ENCODE data around the gene PPP6R1. TPM values are rescaled to one million over a fixed set of nuclear protein-coding genes. Genes with fewer than 3 reads are reported as not detected.
A peak's percentile ranks its signal among the peaks of the same experiment; 100 is the strongest.

The PPP6R1 gene
- total RNA-seq, 1 donor from 2014 or later, result 63.0 TPM

GRCh38 chr19:55304980-55305379, 46.2 kb upstream of the PPP6R1 start:
- no peak overlapping the region for H3K27ac Mint-ChIP-seq (ENCODE audit: unreplicated experiment)
- peaks cover 16% of the 10 kb centered on the region for H3K36me3 Mint-ChIP-seq (ENCODE audit: unreplicated experiment)
- H3K4me1 Mint-ChIP-seq (ENCODE audit: unreplicated experiment), result peaks cover 9% of the 10 kb centered on the region
- H3K4me3 Mint-ChIP-seq (ENCODE audit: unreplicated experiment), result no peak overlapping the region
- H3K9me3 Mint-ChIP-seq (ENCODE audit: unreplicated experiment), result no peaks in the 10 kb centered on the region
- no peaks in the 10 kb centered on the region for H3K27me3 Mint-ChIP-seq (ENCODE audit: unreplicated experiment)
- no peak for DNase-seq (ENCODE audit: extremely low spot score, unreplicated experiment)
- no peak for TF ChIP-seq CTCF (IDR thresholded peaks at IDR 0.05)

GRCh38 chr19:55304279-55304978, 45.6 kb upstream of the PPP6R1 start:
- Mint-ChIP-seq H3K36me3 (ENCODE audit: unreplicated experiment) (peaks cover 16% of the 10 kb centered on the region), H3K9me3 (ENCODE audit: unreplicated experiment) (no peaks in the 10 kb centered on the region), H3K4me3 (ENCODE audit: unreplicated experiment) (no peak overlapping the region), H3K27ac (ENCODE audit: unreplicated experiment) (no peak overlapping the region), H3K4me1 (ENCODE audit: unreplicated experiment) (peaks cover 9% of the 10 kb centered on the region), H3K27me3 (ENCODE audit: unreplicated experiment) (no peaks in the 10 kb centered on the region)
- no peak for DNase-seq (ENCODE audit: extremely low spot score, unreplicated experiment)
- TF ChIP-seq CTCF (IDR thresholded peaks at IDR 0.05), result no peak

DNA sequence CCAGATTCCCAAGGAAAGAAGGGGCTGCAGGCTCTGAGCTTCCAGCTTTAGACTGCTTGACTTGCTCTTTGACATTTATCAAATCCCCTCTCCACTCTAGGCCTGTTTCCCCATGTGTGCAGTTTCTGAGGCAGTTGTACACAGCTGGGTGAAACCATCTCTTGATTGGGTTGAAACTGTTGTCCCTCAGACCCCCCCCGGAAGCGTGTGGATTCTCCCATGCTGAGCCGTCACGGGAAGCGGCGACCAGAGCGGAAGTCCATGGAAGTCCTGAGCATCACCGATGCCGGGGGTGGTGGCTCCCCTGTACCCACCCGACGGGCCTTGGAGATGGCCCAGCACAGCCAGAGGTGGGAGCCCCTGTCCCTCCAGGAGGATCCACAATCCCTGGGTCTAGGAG, 44.7 kb upstream of the PPP6R1 start:
- no peak for DNase-seq (ENCODE audit: extremely low spot score, unreplicated experiment)
- TF ChIP-seq CTCF (IDR thresholded peaks at IDR 0.05), result no peak
- no peak overlapping the region for H3K4me3 Mint-ChIP-seq (ENCODE audit: unreplicated experiment)
- H3K4me1 Mint-ChIP-seq (ENCODE audit: unreplicated experiment), result peaks cover 9% of the 10 kb centered on the region
- H3K9me3 Mint-ChIP-seq (ENCODE audit: unreplicated experiment), result no peaks in the 10 kb centered on the region
- no peaks in the 10 kb centered on the region for H3K27me3 Mint-ChIP-seq (ENCODE audit: unreplicated experiment)
- no peak overlapping the region for H3K27ac Mint-ChIP-seq (ENCODE audit: unreplicated experiment)
- peaks cover 11% of the 10 kb centered on the region for H3K36me3 Mint-ChIP-seq (ENCODE audit: unreplicated experiment)

DNA sequence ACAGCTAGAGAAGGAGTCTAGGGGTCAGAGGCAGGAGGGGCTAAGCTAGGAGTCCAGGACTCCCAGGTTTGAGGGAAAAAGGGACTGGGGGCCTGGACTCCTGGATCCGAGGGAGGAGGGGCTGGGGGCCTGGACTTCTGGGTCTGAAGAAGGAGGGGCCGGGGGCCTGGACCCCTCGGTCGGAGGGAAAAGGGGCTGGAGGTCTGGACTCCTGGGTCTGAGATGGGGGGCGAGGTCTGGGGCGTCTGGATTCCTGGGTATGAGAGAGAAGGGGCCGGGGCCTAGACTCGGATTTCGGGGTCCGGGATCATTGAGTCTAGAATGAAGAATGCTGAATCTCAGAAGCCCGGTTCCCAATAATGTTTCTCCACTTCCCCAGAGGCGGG, 43.5 kb upstream of the PPP6R1 start:
- peaks cover 9% of the 10 kb centered on the region for H3K36me3 Mint-ChIP-seq (ENCODE audit: unreplicated experiment)
- H3K4me3 Mint-ChIP-seq (ENCODE audit: unreplicated experiment), result peak overlapping the region; percentile 64
- H3K27me3 Mint-ChIP-seq (ENCODE audit: unreplicated experiment), result no peaks in the 10 kb centered on the region
- no peak for TF ChIP-seq CTCF (IDR thresholded peaks at IDR 0.05)
- H3K9me3 Mint-ChIP-seq (ENCODE audit: unreplicated experiment), result no peaks in the 10 kb centered on the region
- peaks cover 9% of the 10 kb centered on the region for H3K4me1 Mint-ChIP-seq (ENCODE audit: unreplicated experiment)
- DNase-seq (ENCODE audit: extremely low spot score, unreplicated experiment), result peak; percentile 81
- no peak overlapping the region for H3K27ac Mint-ChIP-seq (ENCODE audit: unreplicated experiment)

- Mint-ChIP-seq H3K27ac (ENCODE audit: unreplicated experiment) (peak overlapping the region; percentile 34), H3K9me3 (ENCODE audit: unreplicated experiment) (no peaks in the 10 kb centered on the region), H3K4me1 (ENCODE audit: unreplicated experiment) (peaks cover 9% of the 10 kb centered on the region), H3K4me3 (ENCODE audit: unreplicated experiment) (peak overlapping the region; percentile 64), H3K36me3 (ENCODE audit: unreplicated experiment) (peaks cover 4% of the 10 kb centered on the region), H3K27me3 (ENCODE audit: unreplicated experiment) (no peaks in the 10 kb centered on the region)
- TF ChIP-seq CTCF (IDR thresholded peaks at IDR 0.05), result peak; percentile 96
- DNase-seq (ENCODE audit: extremely low spot score, unreplicated experiment), result peak; percentile 96
Measured at GRCh38 chr19:55301459-55302317, 42.9 kb upstream of the PPP6R1 start.
